Stimulated activated CD8-positive, alpha-beta memory T cell treated with anti-CD3 and anti-CD28 coated beads, Interleukin-15, amount 100 ng/mL, for 4 hours (primary cell): ENCODE measurements around the gene TMEM94.

ENCODE experiments used
- DNase-seq, 2 donors: peaks; one replicate each; pipeline ENCODE4 v3.0.0-alpha.2; 2020; ENCODE audit warnings: low read depth in 2 of 2

The TMEM94 gene

DNA sequence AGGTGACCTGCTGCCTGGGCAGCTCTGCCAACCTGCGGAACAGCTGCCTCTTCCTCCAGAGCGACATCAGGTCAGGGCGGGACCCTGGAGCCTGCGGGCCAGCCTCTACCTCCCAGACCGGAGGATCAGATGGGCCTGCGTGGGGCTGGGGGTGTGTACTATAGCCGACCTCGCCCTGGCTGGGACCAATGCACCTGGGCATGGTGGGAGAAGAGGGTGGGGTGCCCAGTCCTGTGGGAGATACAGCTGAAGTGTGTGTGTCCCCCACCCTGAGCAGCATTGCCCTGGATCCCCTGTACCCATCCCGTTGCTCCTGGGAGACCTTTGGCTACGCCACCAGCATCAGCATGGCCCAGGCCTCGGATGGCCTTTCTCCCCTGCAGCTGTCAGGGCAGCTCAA, 39.6 kb downstream of the TMEM94 start:
- no peak for DNase-seq

DNA sequence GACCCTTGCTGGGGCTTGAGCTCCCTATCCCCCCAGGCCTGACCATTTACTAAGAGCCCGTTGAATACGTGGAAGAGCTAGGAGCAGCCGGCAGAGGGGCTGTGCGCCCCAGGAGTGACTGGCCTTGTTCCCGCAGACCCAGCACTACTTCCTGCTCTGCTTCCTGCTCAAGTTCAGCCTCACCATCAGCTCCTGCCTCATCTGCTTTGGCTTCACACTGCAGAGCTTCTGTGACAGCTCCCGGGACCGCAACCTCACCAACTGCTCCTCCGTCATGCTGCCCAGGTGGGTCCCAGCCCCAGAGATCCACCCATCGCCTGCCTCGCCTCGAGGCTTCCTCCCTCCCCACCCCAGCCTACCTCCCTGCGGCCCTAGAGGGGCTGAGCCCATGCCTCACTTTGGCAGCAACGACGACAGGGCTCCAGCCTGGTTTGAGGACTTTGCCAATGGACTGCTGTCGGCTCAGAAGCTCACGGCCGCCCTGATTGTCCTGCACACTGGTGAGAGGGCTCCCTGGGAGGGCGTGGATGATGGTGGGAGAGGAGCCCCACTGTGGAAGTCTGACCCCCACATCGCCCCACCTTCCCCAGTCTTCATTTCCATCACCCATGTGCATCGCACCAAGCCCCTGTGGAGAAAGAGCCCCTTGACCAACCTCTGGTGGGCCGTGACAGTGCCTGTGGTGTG, 41.7 kb downstream of the TMEM94 start:
- no peak for DNase-seq

DNA sequence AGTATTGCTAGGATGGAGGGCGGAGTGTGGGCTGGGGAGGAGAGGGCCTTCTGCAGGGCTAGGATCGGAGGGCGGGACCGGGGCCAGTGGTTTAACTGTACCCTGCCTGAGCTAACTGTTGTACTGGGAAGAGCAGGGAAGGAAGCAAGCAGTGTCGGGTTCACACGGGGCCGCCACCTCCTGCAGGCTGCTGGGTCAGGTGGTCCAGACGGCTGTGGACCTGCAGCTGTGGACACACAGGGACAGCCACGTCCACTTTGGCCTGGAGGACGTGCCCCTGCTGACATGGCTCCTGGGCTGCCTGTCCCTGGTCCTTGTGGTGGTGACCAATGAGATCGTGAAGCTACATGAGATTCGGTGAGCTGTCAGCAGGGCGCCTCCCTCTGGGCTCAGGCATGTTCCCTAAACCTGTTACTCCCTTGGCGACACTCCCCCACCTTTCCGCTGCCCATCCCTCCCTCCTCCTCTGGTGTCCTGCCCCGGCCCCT, 42.3 kb downstream of the TMEM94 start:
- DNase-seq: no peak

DNA sequence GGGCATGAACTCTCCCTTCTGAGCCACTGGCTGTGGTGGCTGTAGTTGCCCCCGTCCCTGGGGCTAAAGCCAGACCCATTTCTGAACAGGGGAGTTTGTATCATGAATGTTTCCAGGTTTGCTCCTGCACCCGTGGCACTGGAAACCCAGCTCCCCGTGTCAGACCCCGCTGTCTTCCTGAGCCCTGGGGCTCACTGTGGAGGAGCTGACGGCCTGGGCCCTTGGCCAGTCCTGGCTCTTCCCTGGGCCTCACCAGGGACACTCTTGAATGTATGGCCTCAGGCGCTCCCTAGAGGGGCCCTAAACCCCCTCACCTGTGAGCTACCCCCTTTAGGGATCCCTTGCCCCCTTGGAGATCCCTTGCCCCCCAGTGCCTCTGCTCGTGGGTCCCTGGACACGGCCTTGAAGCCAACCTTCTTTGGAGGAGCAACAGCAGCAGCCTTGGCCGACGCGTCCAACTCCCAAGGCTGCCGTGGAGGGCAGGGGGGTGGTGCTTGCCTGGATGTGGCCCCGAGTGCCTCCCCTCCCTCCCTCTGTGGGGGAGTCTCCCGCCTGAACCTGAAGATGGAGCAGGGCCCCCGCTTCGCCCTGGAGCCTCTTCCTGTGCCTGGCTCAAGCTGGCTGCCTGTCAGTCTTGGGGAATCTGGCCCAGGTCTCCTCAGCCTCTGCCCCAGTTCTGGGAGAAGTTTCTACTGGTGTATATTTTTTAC, 43.0 kb downstream of the TMEM94 start:
- DNase-seq: no peak

DNA sequence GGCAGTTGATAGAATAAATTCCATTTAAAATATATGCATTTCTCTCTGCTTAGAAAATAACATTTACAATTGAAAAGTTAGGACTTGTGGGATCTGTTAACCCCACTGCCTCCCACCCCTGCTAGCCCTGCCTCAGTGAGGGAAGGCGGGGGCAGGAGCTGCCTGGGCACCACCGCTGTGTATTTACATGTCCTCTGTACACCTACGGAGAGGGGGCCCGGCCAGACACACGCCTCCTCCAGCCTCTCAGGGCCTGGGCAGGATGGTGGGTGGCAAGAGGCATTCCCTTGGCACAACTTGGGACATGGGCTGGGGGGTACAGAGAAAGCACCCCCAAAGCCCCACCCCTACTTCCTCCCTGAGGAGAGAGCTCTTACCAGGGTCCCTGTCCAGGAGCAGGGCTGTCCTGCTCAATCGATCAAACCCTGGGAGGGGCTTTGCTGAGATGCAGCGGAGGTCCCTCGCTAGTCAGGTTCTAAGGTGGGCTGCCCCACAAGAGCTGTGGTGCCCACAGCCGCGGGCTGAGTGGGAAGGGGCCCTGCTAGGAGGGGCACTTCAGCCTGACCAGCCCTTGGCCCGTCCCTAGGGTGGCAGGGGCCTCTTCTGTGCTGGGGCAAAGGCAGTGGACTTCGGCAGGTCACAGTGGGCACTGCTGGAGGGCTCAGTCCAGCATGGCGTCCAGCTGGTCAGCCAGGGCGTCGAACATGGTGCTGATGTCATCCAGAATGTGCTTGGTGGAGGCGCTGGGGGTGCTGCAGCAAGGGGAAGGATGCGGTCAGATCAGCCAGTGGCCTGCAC, 44.2 kb downstream of the TMEM94 start:
- no peak for DNase-seq

DNA sequence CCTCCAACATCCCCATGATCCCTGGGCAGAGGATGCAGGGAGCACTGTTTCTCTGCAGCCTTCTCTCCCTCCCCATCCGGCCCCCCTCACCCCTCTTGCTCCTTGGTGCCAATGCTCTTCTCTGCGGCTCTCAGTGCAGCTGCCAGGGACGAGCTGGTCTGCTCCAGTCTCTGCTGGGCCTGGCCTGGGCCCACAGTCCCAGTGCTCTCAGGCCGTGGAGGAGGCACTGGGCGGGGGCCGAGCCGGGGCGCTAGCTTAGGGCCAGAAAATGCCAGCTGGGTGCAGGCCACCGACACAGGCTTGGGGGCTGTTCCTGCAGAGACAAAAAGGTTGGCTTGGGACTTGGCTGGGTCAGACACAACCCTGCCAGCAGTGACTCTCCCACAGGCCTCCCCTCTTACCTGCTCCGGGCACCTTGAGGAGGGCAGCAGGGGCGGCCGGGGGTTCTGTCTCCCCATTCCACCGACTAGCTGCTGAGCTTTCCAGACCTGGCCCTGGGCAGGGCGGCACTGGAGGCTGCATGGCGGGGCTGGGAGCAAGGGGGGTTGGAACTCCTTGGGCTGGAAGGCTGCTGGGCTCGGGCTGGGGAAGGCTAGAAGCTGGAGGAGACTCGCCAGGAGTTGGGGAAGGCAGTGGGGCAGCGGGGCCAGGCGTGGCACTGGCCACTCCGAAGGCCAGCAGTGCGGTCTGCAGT, 45.1 kb downstream of the TMEM94 start:
- no peak for DNase-seq

DNA sequence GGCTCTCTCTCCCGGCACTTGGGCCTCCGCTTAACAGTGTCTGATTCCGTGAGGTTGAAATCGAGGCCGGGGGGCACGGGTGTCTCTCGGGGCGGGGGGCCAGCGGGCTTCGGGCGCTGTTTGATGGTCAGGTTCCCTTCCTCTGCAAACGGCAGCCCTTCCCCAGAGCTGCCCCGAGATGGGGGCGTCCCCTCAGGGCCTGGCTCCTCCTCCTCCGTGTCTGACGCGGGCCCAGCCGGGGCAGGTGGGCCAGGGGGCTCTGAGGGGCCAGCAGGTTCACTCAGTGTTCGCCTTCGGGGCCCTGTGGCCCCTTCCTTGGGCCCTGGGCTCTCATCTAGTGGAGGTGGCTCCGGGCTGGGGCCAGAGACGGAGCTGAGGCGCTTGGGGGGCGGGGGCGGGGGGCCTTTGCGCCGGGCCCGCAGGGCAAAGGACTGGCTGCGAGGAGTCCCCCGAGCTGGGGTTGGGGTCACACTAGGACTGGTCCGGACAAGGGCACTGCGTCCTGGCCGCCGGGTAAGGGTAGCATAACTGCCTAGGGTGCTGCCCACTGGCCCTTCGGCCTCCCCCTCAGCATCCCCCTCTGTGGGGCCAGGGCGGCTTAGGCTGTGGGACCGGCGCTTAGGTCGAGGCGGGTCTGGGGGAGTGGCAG, 45.8 kb downstream of the TMEM94 start:
- no peak for DNase-seq

DNA sequence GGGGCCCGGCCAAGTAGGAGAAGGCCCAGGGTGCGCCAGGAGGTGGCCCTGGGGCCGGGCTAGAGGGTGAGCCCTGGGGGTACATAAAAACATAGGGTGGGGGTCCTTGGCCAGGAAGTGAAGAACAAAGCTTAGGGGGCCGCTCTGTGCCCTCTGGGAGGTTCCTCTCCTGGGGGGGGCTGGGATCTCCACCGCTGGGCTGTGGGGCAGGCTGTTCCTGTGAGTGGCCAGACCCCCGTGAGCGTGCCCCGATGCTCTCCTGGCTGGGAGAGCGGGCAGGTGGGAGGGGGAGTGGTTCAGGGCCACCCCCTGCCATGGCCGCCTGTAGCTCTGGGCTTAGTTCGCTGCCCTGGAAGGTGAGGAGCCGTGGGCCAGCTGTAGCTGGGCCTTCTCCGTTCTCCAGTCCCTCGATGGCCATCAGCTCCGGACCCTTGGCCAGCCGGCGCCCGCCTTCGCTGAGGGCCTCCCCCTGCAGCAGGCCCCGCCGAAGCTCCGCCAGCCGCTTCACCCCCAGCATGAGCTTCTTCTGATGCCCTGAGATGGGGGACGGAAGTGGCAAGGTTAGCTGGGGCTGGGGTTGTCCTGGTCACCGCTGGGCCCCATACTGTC, 46.4 kb downstream of the TMEM94 start:
- DNase-seq: no peak

DNA sequence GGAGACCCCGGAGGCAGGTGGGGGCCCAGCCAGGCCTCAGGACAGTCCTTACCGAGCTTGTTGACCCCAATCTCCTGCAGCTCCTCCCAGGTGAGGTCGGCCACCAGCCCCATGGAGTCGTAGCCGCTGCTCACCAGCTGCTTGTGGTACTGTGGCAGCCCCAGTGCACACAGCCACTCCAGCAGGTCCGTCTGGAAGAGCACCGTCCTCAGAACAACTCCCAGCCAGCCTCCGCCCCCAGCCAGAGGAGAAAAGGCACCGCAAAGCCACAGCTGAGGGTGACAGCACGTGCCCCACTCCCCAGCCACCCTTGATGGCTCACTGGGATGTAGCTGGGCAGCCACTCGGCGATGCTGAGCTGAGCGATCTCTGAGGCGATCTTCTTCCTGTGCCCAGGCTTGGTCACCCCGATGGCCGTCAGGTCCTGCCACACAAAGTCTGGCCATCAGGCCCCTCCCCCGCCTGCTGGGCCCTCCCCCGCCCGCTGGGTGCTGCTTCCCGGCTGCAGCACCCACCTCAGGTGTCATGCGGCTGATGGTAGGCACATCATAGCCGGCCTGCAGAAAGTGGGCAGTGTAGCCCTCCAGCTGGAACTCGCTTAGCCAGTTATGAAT, 47.0 kb downstream of the TMEM94 start:
- no peak for DNase-seq

DNA sequence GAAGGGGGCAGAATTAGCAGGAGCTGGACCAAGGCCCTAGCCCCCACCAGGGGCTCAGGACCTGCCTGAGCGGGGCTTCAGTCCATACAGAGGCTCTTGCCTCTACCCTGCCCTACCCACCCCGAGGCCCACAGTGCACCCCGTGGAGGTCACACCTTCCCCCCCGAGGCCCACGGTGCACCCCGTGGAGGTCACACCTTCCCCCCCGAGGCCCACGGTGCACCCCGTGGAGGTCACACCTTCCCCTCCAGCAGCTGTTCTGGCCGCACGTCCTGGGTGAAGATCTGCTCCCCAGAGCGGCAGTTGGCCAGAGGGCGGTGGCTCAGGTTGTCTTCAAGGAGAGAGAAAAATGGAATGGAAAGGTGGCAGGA, 47.5 kb downstream of the TMEM94 start:
- no peak for DNase-seq

DNA sequence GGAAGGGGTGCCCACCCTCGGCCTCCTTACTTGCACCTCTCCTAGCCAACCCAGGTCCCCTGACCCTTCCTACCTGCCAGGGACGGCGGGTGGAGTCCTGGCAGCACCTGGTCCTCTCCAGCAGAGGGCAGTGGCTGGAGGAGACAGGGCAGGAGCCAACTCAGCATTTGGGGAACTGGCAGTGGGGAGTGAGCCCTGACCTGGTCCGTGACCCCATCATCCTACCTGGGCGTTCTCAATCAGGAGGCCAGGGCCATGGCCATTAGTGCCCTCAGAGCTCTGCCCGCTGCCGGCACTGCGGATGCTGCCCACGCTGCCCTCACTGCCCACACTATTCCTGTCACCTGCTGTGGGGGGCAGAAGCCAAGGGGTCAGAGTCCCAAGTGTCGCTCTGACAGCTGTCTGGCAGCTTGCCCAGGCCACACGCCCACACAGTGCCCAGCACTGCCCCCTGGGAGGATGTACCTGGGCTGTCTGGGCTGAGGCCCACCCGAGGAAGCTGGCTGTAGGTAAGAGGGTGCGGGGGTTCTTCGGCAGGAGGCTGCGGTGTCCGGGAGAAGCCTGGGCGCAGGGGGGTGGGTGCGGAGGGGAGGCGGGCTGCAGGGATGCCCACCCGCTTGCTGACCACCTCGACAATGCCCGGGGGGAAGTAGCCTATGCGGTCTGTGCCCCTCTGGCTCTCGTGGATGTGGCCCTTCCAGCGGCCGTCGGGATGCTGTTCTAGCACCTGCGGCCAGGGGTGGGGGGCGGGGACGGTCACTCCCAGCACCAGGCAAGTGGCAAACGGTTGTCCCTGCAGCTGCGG, 48.1 kb downstream of the TMEM94 start:
- no peak for DNase-seq

DNA sequence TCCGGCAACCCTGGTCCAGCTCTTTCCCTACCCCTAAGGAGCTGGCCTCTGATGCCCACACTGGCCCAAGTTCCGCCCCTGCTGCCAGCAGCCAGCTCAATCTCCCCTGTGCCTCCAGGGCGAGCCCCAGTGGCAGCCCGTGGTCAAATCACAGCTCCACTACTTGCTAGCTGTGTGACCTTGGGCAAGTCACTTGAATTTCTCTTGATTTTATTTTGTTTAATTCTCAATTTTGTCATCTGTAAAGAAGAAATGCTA, 48.6 kb downstream of the TMEM94 start:
- no peak for DNase-seq

DNA sequence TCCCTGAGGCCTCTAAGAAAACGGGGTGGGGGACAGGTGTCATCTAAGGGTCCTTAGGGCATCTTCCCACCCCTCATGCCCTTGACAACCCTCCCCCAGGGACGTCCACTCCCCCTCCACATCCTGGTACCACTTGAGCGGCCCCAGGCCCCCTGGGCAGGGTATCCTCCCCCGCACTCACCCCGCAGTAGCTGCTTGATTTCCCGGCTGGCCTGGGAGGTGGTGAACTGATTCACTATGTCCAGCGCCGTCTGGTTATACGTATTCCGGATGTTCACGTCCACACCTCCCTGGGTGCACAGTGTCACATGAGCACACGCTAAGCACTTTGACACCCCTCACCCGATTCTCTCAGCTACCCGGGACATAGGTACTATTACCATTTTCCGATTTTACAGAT, 49.2 kb downstream of the TMEM94 start:
- no peak for DNase-seq

DNA sequence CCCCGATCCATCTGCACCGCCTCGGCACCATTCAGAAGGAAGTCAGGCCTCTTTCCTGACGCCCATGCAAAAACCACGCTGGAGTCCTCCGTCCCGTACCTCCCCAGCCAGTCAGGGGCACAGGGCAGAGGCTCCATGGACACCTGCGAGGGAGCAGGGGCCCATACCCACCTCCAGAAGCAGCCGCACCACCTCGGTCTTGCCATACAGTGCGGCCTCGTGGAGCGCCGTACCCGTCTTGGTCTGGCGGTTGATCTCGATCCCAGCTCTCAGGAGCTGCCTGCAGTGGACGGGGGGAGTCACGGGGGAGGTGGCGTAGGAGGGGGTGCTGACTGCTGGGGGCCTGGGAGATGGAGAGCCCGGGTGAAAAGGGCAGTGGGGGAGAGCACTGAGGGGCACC, 49.7 kb downstream of the TMEM94 start:
- DNase-seq: no peak

DNA sequence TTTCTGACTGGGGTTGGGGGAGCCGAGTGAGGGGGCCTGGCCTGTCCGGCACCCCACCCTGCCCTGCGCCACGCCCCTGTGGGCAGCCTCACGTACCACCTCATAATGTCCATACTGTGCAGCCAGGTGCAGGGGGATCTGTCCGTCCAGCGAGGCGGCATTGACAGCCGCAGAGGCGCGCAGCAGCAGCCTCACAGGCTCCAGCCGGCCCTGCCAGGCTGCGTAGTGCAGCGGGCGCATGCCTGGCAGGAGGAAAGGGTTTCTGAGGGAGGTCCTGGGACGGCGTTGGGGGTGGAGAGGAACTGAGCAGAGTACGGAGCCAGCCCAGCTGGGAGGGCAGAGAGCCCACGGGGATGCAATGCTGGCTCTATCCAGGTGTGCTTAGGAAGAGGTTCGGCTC, 50.5 kb downstream of the TMEM94 start:
- DNase-seq: no peak

DNA sequence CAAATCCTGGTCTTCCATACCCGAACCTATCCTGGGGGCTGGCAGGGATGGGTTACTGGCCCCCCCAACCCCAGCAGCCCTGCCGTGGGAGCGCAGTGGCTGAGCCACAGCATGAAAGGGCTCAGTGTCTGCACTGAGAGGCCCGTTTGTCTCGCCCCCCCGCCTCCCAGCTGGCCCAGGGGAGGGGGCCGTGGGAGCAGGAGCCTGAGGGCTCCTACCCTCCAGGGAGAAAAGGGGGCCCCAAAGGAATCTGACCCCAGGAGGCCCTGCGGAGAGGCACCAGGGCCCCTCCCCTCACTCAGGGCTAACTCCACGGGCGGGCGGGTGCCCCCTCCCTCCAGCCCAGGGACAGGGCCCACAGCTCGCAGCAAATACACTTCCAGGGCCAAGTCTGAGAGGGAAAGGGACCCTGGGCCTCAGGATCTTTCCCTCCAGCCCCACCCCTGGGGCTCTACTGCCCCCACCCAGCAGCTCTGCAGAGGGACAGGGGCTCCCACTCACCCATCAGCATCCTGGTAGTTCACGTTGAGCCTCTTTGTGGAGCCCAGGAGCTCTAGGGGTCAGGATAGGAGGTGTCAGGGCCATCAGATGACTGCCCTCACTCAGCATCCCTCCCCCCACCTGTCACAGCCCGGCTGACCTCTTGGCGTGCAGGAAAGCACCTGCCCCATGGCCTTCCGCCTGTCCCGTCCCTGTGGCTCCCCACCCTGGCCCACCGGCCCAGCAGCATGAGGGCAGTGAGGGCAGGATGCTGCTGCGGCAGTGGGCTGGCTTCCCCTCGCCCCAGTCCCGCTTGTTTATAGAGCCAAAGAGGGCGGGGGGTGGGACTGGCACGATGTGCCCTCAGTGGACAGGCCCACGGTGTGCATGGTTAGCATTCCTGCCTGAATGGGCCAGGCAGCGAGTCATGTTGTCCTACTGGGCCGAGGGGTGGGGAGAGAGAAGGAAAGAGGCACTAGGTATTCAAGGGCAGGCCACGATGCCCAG, 51.6 kb downstream of the TMEM94 start:
- DNase-seq: no peak

DNA sequence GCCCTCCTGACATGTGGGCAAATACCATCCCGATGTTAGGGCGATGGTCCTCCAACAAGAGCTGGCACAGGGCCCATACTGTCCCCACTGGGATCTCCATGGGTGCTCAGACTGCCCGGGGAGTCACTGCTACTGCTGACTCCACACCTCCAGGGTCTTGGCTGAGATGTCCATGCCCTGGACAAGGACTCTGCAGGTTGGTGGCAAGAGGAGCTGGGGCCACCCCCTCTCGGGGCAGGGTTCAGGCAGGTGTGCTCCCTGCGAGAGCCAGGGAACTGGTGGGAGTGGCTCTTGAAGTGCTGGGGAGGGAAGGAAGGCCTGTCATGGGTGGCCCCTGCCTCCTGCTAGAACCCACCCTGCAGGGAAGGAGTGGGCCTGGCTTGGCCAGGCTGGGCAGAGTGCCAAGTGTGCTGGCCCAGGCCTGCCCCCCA, 52.5 kb downstream of the TMEM94 start:
- no peak for DNase-seq

DNA sequence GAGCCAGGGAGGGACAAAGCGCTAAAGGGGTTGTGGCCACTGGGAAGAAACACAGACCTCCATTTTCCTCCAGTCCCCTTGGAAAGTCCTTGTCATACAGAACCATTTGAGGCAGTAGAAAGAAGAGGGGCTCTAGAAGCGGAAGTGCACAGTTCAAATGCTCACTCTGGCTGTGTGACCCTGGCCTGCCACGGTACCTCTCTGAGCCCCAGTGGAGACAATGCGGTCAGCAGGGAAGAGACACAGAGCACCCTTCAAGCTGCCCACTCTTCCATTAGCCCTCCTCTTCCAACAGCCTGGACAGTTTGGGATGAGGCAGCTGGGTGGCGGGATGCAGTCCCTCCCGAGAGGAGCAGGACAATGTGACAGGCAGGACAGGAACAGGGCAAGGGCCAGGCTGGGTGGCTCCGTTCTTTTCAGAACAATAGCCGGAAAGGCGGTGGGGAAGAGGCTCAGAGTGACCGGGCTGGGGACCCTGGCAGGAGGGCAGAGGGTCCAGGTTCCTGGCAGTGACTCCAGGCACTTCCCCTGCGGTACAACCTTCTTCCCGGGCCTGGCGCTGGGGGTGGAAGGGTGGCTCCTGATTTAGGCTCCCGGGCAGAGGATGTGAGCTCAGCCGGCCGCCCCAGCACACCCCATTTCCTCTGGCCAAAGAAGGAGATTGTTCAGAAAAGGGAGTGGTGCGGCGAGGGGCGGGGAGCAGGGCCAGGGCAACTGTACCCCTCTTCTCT, 53.3 kb downstream of the TMEM94 start:
- no peak for DNase-seq
